PC-9 (cell line): Measurements from ENCODE around the gene TLDC2.

Experiments used
- CTCF ChIP-seq: fragments of 200-600 bp; sonication (generic); conservative IDR thresholded peaks from 2 replicates; pipeline ENCODE4 v1.6.1; 2017; ENCODE audit warnings: mixed run types, antibody characterized with exemption, mild to moderate bottlenecking, moderate library complexity
- EZH2 ChIP-seq: fragments of 200-600 bp; sonication (generic); IDR thresholded peaks from 2 replicates; pipeline ENCODE4 v1.8.0; 2017; ENCODE audit warnings: antibody characterized with exemption, low read depth

DNA sequence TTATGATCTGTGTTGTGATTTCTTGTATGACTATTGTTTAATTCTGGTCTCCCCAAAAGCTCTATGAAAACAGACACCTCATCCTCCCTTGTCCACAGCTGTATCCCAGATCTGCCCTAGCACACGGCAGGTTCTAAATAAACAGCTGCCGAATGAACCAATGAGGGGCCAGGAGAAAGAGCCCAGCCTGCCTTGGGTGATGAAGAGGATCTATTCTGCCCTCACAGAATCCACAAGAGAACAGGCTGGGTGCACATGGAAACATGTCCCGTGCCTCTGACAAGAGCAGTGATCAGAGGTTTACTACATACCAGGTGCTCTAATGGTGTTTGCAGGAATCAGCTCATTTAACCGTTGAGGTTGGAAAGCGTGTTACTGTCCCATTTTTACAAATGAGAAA, 15.6 kb upstream of the TLDC2 start:
- TF ChIP-seq CTCF (no peak), EZH2 (no peak)
